ENCODE results near the gene NELL1.

NELL1 gene

GRCh38 chr11:21059879-21060278 lies 390.5 kb downstream of the NELL1 start:
- Histone ChIP-seq H3K27ac (no peak overlapping the region), H3K4me3 (ENCODE audit: low read depth, low read length) (no peak overlapping the region), H3K27me3 (replicated peaks) (no peaks in the 10 kb centered on the region), H3K36me3 (replicated peaks) (no peaks in the 10 kb centered on the region)
- TF ChIP-seq CTCF (IDR thresholded peaks at IDR 0.05; ENCODE audit: low read depth, low read length, missing control alignments), result no peak
- in situ Hi-C loops (cut with HindIII; ENCODE audit: low pct_ligation_motif_present, low sequenced_read_pairs), result no loop called here
- DNase-seq, result no peak

GRCh38 chr11:21066030-21066429 lies 396.6 kb downstream of the NELL1 start:
- no peaks in the 10 kb centered on the region for H3K27me3 ChIP-seq (replicated peaks)
- in situ Hi-C loops (cut with HindIII; ENCODE audit: low pct_ligation_motif_present, low sequenced_read_pairs), result no loop called here
- no peak for TF ChIP-seq CTCF (IDR thresholded peaks at IDR 0.05; ENCODE audit: low read depth, low read length, missing control alignments)

GRCh38 chr11:21068886-21069285 lies 399.5 kb downstream of the NELL1 start:
- no peak overlapping the region for H3K27ac ChIP-seq
- no peaks in the 10 kb centered on the region for H3K27me3 ChIP-seq (replicated peaks)
- H3K36me3 ChIP-seq (replicated peaks), result no peaks in the 10 kb centered on the region
- H3K4me3 ChIP-seq (ENCODE audit: low read depth, low read length), result no peak overlapping the region
- no peak for TF ChIP-seq CTCF (IDR thresholded peaks at IDR 0.05; ENCODE audit: low read depth, low read length, missing control alignments)
- in situ Hi-C loops (cut with HindIII; ENCODE audit: low pct_ligation_motif_present, low sequenced_read_pairs), result no loop called here
- no peak for DNase-seq

More at GRCh38 chr11:21066030-21066429, 396.6 kb downstream of the NELL1 start:
- Histone ChIP-seq H3K4me3 (ENCODE audit: low read depth, low read length) (no peak overlapping the region), H3K27ac (no peak overlapping the region), H3K36me3 (replicated peaks) (no peaks in the 10 kb centered on the region)
- no peak for DNase-seq

- TF ChIP-seq CTCF (IDR thresholded peaks at IDR 0.05; ENCODE audit: low read depth, low read length, missing control alignments), result no peak
- in situ Hi-C loops (cut with HindIII; ENCODE audit: low pct_ligation_motif_present, low sequenced_read_pairs), result no loop called here
- DNase-seq, result no peak
- no peak overlapping the region for H3K27ac ChIP-seq
- H3K4me3 ChIP-seq (ENCODE audit: low read depth, low read length), result no peak overlapping the region
- no peaks in the 10 kb centered on the region for H3K27me3 ChIP-seq (replicated peaks)
- no peaks in the 10 kb centered on the region for H3K36me3 ChIP-seq (replicated peaks)
These were observed 400.5 kb downstream of the NELL1 start for GRCh38 chr11:21069909-21070308.

- H3K27ac ChIP-seq, result no peak overlapping the region
- in situ Hi-C loops (cut with HindIII; ENCODE audit: low pct_ligation_motif_present, low sequenced_read_pairs), result no loop called here
- no peaks in the 10 kb centered on the region for H3K27me3 ChIP-seq (replicated peaks)
- DNase-seq, result no peak
- no peak overlapping the region for H3K4me3 ChIP-seq (ENCODE audit: low read depth, low read length)
- no peak for TF ChIP-seq CTCF (IDR thresholded peaks at IDR 0.05; ENCODE audit: low read depth, low read length, missing control alignments)
- H3K36me3 ChIP-seq (replicated peaks), result no peaks in the 10 kb centered on the region
These were observed 403.2 kb downstream of the NELL1 start for GRCh38 chr11:21072558-21072957.

- DNase-seq, result no peak
- TF ChIP-seq CTCF (IDR thresholded peaks at IDR 0.05; ENCODE audit: low read depth, low read length, missing control alignments), result no peak
- H3K36me3 ChIP-seq (replicated peaks), result no peaks in the 10 kb centered on the region
- H3K27me3 ChIP-seq (replicated peaks), result no peaks in the 10 kb centered on the region
- in situ Hi-C loops (cut with HindIII; ENCODE audit: low pct_ligation_motif_present, low sequenced_read_pairs), result no loop called here
- no peak overlapping the region for H3K27ac ChIP-seq
- H3K4me3 ChIP-seq (ENCODE audit: low read depth, low read length), result no peak overlapping the region
These were observed 413.5 kb downstream of the NELL1 start for GRCh38 chr11:21082853-21083252.

All from brain microvascular endothelial cell (primary cell).